Panc1 (cell line): ENCODE measurements around the gene TMEM25.

Experiments used
- CTCF ChIP-seq: fragments of 450-650 bp; IDR thresholded peaks from 2 replicates; pipeline ENCODE4 v1.5.1; 2017; ENCODE audit warnings: mild to moderate bottlenecking
- POLR2AphosphoS5 ChIP-seq: IDR thresholded peaks from 2 replicates; pipeline ENCODE4 v1.6.1; 2012; ENCODE audit warnings: mild to moderate bottlenecking, low read depth, low read length, moderate library complexity
- REST ChIP-seq, 2 experiments: IDR thresholded peaks; 2 replicates each; pipeline ENCODE4 v1.6.1; 2011 to 2012; ENCODE audit warnings: low read depth in 2 of 2, control low read depth in 1 of 2, low read length in 1 of 2, mild to moderate bottlenecking in 1 of 2, moderate library complexity in 1 of 2; ENCODE audit not compliant: insufficient read depth in 1 of 2
- TCF7L2 ChIP-seq: IDR thresholded peaks from 2 replicates; pipeline ENCODE4 v1.6.1; 2011; ENCODE audit warnings: mild to moderate bottlenecking, low read depth, low read length, inconsistent platforms

GRCh38 chr11:118552341-118552740 is 21.3 kb downstream of the TMEM25 start:
- TF ChIP-seq CTCF, result no peak
- TF ChIP-seq REST (IDR thresholded peaks at IDR 0.05; ENCODE audit: insufficient read depth in 1 of 2, low read depth in 2 of 2, low read length in 1 of 2), result no peak
- no peak for TF ChIP-seq TCF7L2
- no peak for TF ChIP-seq POLR2AphosphoS5
